GM23338 (cell line): ENCODE measurements around the gene SELENOF. TPM values are rescaled to one million over a fixed set of nuclear protein-coding genes. Genes with fewer than 3 reads are reported as not detected.

ENCODE experiments used
- ATAC-seq: fragments of 200-7000 bp; cut with Tn5 transposase; 3 replicates; pipeline ENCODE4 v1.9.1; 2020
- DNase-seq: peaks from one replicate; pipeline ENCODE4 v3.0.0-alpha.2; 2015; ENCODE audit warnings: low spot score
- H2AFZ ChIP-seq: fragments of 200-600 bp; sonication (generic); 2 replicates; pipeline ENCODE4 v1.8.0; 2016; ENCODE audit warnings: antibody characterized with exemption, mild to moderate bottlenecking, moderate library complexity
- H3F3A ChIP-seq: fragments of 200-600 bp; sonication (generic); replicated peaks from 2 replicates; pipeline ENCODE4 v1.8.0; 2017; ENCODE audit warnings: antibody characterized with exemption, mixed run types, low read depth
- H3K27ac ChIP-seq: fragments of 200-600 bp; sonication (generic); 2 replicates; pipeline ENCODE4 v1.6.1; 2016; ENCODE audit warnings: low read depth
- H3K27me3 ChIP-seq: fragments of 200-600 bp; sonication (generic); 2 replicates; pipeline ENCODE4 v1.8.0; 2016; ENCODE audit warnings: mild to moderate bottlenecking, mixed run types, moderate library complexity; ENCODE audit not compliant: insufficient read depth
- H3K36me3 ChIP-seq: fragments of 200-600 bp; sonication (generic); 2 replicates; pipeline ENCODE4 v1.8.0; 2016; ENCODE audit warnings: mild to moderate bottlenecking; ENCODE audit not compliant: insufficient read depth
- H3K4me1 ChIP-seq: fragments of 200-600 bp; sonication (generic); 2 replicates; pipeline ENCODE4 v1.8.0; 2016; ENCODE audit warnings: mild to moderate bottlenecking, moderate library complexity; ENCODE audit not compliant: insufficient read depth
- H3K4me2 ChIP-seq: fragments of 200-600 bp; sonication (generic); 2 replicates; pipeline ENCODE4 v1.7.1; 2017; ENCODE audit warnings: mixed run types
- H3K4me3 ChIP-seq: fragments of 200-600 bp; sonication (generic); 2 replicates; pipeline ENCODE4 v1.6.1; 2016; ENCODE audit warnings: mixed run types
- H3K79me2 ChIP-seq: fragments of 200-600 bp; sonication (generic); replicated peaks from 2 replicates; pipeline ENCODE4 v1.8.0; 2017; ENCODE audit warnings: mild to moderate bottlenecking; ENCODE audit not compliant: insufficient read depth
- H3K9me2 ChIP-seq: fragments of 200-600 bp; sonication (generic); 2 replicates; pipeline ENCODE4 v1.8.0; 2017; ENCODE audit not compliant: insufficient read depth
- H4K20me1 ChIP-seq: fragments of 200-600 bp; sonication (generic); replicated peaks from 2 replicates; pipeline ENCODE4 v1.8.0; 2017; ENCODE audit warnings: mild to moderate bottlenecking; ENCODE audit not compliant: insufficient read depth
- H3K27ac Mint-ChIP-seq: 2 replicates; pipeline ENCODE4 v1.8.0; 2020; ENCODE audit warnings: inconsistent platforms, mild to moderate bottlenecking, moderate library complexity, mixed read lengths
- H3K27me3 Mint-ChIP-seq: 3 replicates; pipeline ENCODE4 v1.8.0; 2022; ENCODE audit warnings: low read depth, mild to moderate bottlenecking, moderate library complexity, mixed read lengths, inconsistent platforms; ENCODE audit not compliant: insufficient read depth, poor library complexity
- H3K36me3 Mint-ChIP-seq: 3 replicates; pipeline ENCODE4 v1.8.0; 2021; ENCODE audit warnings: low read depth, mild to moderate bottlenecking, inconsistent platforms, moderate library complexity, mixed read lengths
- H3K4me1 Mint-ChIP-seq: 3 replicates; pipeline ENCODE4 v1.8.0; 2020; ENCODE audit warnings: mild to moderate bottlenecking, inconsistent platforms, mixed read lengths
- H3K4me3 Mint-ChIP-seq: 3 replicates; pipeline ENCODE4 v1.8.0; 2021; ENCODE audit warnings: moderate library complexity, mild to moderate bottlenecking, inconsistent platforms, mixed read lengths
- H3K9me3 Mint-ChIP-seq: 3 replicates; pipeline ENCODE4 v1.8.0; 2020; ENCODE audit warnings: moderate library complexity, mild to moderate bottlenecking, inconsistent platforms, mixed read lengths
- CREB1 ChIP-seq: fragments of 250-450 bp; sonication (Bioruptor Pico); IDR thresholded peaks from 2 replicates; pipeline ENCODE4 v1.5.0; 2020; ENCODE audit warnings: low read depth, mild to moderate bottlenecking, moderate library complexity
- CTCF ChIP-seq, 2 experiments: fragments of 200-600 bp in 1 of 2; sonication (generic) in 1 of 2; conservative IDR thresholded peaks; 2 replicates each; pipeline versions ENCODE4 v1.5.1 to v1.6.1; 2016 to 2017; ENCODE audit warnings: antibody characterized with exemption in 2 of 2, low read depth in 2 of 2, mild to moderate bottlenecking in 2 of 2, moderate library complexity in 1 of 2
- ETS1 ChIP-seq: IDR thresholded peaks from 2 replicates; pipeline ENCODE4 v1.6.1; 2016; ENCODE audit warnings: antibody characterized with exemption
- EZH2 ChIP-seq: fragments of 200-600 bp; sonication (generic); IDR thresholded peaks from one replicate; pipeline ENCODE4 v1.8.0; 2017; ENCODE audit warnings: antibody characterized with exemption, mild to moderate bottlenecking, low read depth; ENCODE audit not compliant: unreplicated experiment
- EZH2phosphoT487 ChIP-seq: fragments of 200-600 bp; sonication (generic); IDR thresholded peaks from one replicate; pipeline ENCODE4 v1.8.1; 2018; ENCODE audit warnings: antibody characterized with exemption; ENCODE audit not compliant: unreplicated experiment
- JUNB ChIP-seq: IDR thresholded peaks from one replicate; pipeline ENCODE4 v1.6.1; 2016; ENCODE audit warnings: antibody characterized with exemption; ENCODE audit not compliant: unreplicated experiment
- NANOG ChIP-seq: IDR thresholded peaks from 2 replicates; pipeline ENCODE4 v1.6.1; 2016; ENCODE audit warnings: antibody characterized with exemption, borderline replicate concordance
- POLR2AphosphoS5 ChIP-seq: IDR thresholded peaks from 2 replicates; pipeline ENCODE4 v1.6.1; 2016; ENCODE audit warnings: antibody characterized with exemption, low read depth
- STAT1 ChIP-seq: IDR thresholded peaks from one replicate; pipeline ENCODE4 v1.6.1; 2016; ENCODE audit warnings: antibody characterized with exemption; ENCODE audit not compliant: unreplicated experiment
- ZNF114 ChIP-seq: fragments of 250-450 bp; sonication (Bioruptor Pico); IDR thresholded peaks from 2 replicates; pipeline ENCODE4 v1.5.0; 2020; ENCODE audit warnings: mild to moderate bottlenecking, moderate library complexity
- ZNF331 ChIP-seq: fragments of 250-450 bp; sonication (Bioruptor Pico); IDR thresholded peaks from 2 replicates; pipeline ENCODE4 v1.5.0; 2020; ENCODE audit warnings: low read depth, mild to moderate bottlenecking, moderate library complexity
- ZNF462 ChIP-seq: fragments of 250-450 bp; sonication (Bioruptor Pico); IDR thresholded peaks from 2 replicates; pipeline ENCODE4 v1.5.0; 2020; ENCODE audit warnings: mild to moderate bottlenecking, moderate library complexity
- polyA plus RNA-seq: library from polyadenylated mRNA; unstranded; fragments of >200 nt; fragmentation: Nextera tagmentation; extraction: Ambion mirVana; gene quantifications from 2 replicates; pipeline ENCODE4 v1.2.1, GENCODE V29; 2016
- total RNA-seq: library from RNA; depleted of rRNA; stranded (reverse); fragments of >200 nt; shearing (Covaris generic); gene quantifications from 2 replicates; pipeline ENCODE4 v1.2.3, GENCODE V29; 2014

Gene SELENOF
- total and polyA plus RNA-seq, 2 experiments from 2014 or later = 113 to 142 TPM

- Histone ChIP-seq H3K36me3 (no peaks in the 10 kb centered on the region), H4K20me1 (peaks cover 9% of the 10 kb centered on the region), H3K4me3 (no peak overlapping the region), H3K79me2 (peaks cover 100% of the 10 kb centered on the region), H3K27me3 (no peaks in the 10 kb centered on the region), H2AFZ (no peak overlapping the region), H3K9me2 (no peaks in the 10 kb centered on the region), H3K4me2 (peak overlapping the region; percentile 39), H3F3A (no peaks in the 10 kb centered on the region), H3K27ac (no peak overlapping the region), H3K4me1 (peaks cover 15% of the 10 kb centered on the region)
- H3K9me3 Mint-ChIP-seq = no peaks in the 10 kb centered on the region
- TF ChIP-seq CREB1 (CRISPR knock-in tag) (no peak), ZNF462 (no peak), CTCF (conservative IDR thresholded peaks at IDR 0.05; ENCODE audit: low read depth in 2 of 2) (no peak), EZH2phosphoT487 (no peak), EZH2 (no peak), NANOG (no peak), ETS1 (no peak), JUNB (no peak), STAT1 (no peak), POLR2AphosphoS5 (no peak), ZNF114 (CRISPR knock-in tag) (no peak), ZNF331 (CRISPR knock-in tag) (no peak)
- H3K36me3 Mint-ChIP-seq = 0 out of 3 replicates have a peak, but pooled peaks cover 2% of the 10 kb centered on the region
- H3K27me3 Mint-ChIP-seq = no peaks in the 10 kb centered on the region
- no peak overlapping the region for H3K27ac Mint-ChIP-seq
- ATAC-seq (no peak), DNase-seq (no peak)
- no peak overlapping the region for H3K4me3 Mint-ChIP-seq
- peaks cover 22% of the 10 kb centered on the region for H3K4me1 Mint-ChIP-seq
Measured at GRCh38 chr1:86950712-86951419, 36.9 kb upstream of the SELENOF start.
